ENCODE results near the gene BABAM2.

The BABAM2 gene

DNA sequence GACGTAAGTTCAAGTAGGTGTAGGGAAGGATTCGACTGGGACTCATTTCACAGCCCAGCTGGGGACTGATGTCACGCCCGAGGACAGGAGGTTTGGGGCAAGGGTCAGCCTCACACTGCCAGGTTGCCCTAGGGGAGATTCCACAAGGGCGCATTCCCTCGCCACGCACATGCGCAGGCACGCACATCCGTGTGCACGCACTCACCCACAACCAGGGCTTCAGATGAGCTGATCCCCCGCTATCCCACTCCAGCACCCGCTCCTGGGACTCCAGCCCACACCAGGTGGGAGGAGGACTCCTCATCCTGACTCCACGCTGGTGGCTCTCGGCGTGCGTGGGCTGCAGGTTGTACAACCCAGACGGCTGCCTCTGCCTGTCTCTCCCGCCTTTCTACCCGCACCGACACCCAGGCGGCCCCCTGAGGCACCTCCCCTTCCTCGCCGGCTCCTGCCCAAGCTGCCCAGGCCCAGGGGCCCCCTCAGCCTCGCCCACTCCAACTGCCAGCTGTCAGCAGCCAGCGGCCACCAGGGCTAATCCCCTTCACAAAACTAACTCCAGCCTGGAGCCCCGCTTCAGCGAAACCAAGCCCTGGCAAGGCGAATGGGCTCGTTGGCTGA is 454.3 kb downstream of the BABAM2 start:
- ChIA-PET POLR2A (no interaction called here), CTCF (interaction anchor here (1.1 kb wide), 1 partner anchor 57 kb away, joined by 3 read pairs; no protein-coding TSS in a partner anchor)
- Histone ChIP-seq H3K27ac (ENCODE audit: insufficient read depth in 1 of 2, low read depth in 1 of 2, low read length in 2 of 2, poor library complexity in 1 of 2, severe bottlenecking in 2 of 2) (no peak overlapping the region), H3K27me3 (replicated peaks in 2 of 5; ENCODE audit: control insufficient read depth in 4 of 5, insufficient read depth in 5 of 5, low read length in 4 of 5) (no peaks in the 10 kb centered on the region), H3K9me3 (ENCODE audit: control extremely low read depth in 1 of 5, control insufficient read depth in 4 of 5, insufficient read depth in 2 of 5, low read depth in 1 of 5, low read length in 4 of 5) (no peaks in the 10 kb centered on the region), H3K36me3 (ENCODE audit: control insufficient read depth in 4 of 4, insufficient read depth in 4 of 4, low read length in 3 of 4) (peaks cover 0 to 1% (median 0%) of the 10 kb centered on the region in 4 experiments), H3K4me3 (ENCODE audit: control insufficient read depth in 1 of 7, extremely low read depth in 1 of 7, insufficient read depth in 4 of 7, low read depth in 2 of 7, low read length in 6 of 7) (no peak overlapping the region), H3K4me1 (ENCODE audit: control extremely low read depth in 1 of 4, control insufficient read depth in 4 of 4, insufficient read depth in 4 of 4, low read length in 3 of 4) (peaks cover 3 to 29% (median 16%) of the 10 kb centered on the region in 4 experiments)
- WGBS (ENCODE audit: insufficient coverage) = 97% methylated on average over 28 of the region's 30 CpGs
- DNase-seq = no peak

DNA sequence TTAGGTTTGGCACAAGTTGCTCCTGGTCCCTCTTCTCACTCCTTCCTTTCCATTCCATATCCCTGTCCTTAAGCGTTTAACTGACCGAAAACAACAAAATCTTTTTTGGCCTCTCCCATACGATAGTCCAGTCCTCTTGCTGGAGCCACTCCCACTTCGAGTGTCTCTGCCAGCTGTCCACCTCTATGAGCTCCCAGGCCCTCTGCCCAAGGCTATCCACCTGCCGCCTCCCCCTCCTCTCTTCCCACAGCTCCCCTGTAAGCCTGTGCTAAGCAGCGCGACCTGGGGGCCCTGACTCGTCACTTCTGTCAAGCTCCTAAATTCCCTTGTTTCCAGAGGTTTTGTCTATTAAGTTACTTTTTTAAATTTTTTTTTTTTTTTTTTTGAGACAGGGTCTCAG is 455.1 kb downstream of the BABAM2 start:
- no peaks in the 10 kb centered on the region for H3K9me3 ChIP-seq (ENCODE audit: control extremely low read depth in 1 of 5, control insufficient read depth in 4 of 5, insufficient read depth in 2 of 5, low read depth in 1 of 5, low read length in 4 of 5)
- WGBS (ENCODE audit: insufficient coverage) = 99% methylated on average over 5 of the region's 8 CpGs
- H3K4me3 ChIP-seq (ENCODE audit: control insufficient read depth in 1 of 7, extremely low read depth in 1 of 7, insufficient read depth in 4 of 7, low read depth in 2 of 7, low read length in 6 of 7) = no peak overlapping the region
- ChIA-PET POLR2A (no interaction called here), CTCF (interaction anchor here (1.1 kb wide), 2 partner anchors 33 to 56 kb away, joined by 3 read pairs; no protein-coding TSS in a partner anchor)
- H3K27ac ChIP-seq (ENCODE audit: insufficient read depth in 1 of 2, low read depth in 1 of 2, low read length in 2 of 2, poor library complexity in 1 of 2, severe bottlenecking in 2 of 2) = no peak overlapping the region
- DNase-seq = no peak
- peaks cover 3 to 24% (median 16%) of the 10 kb centered on the region in 4 experiments for H3K4me1 ChIP-seq (ENCODE audit: control extremely low read depth in 1 of 4, control insufficient read depth in 4 of 4, insufficient read depth in 4 of 4, low read length in 3 of 4)
- H3K27me3 ChIP-seq (replicated peaks in 2 of 5; ENCODE audit: control insufficient read depth in 4 of 5, insufficient read depth in 5 of 5, low read length in 4 of 5) = no peaks in the 10 kb centered on the region
- no peaks in the 10 kb centered on the region for H3K36me3 ChIP-seq (ENCODE audit: control insufficient read depth in 4 of 4, insufficient read depth in 4 of 4, low read length in 3 of 4)

DNA sequence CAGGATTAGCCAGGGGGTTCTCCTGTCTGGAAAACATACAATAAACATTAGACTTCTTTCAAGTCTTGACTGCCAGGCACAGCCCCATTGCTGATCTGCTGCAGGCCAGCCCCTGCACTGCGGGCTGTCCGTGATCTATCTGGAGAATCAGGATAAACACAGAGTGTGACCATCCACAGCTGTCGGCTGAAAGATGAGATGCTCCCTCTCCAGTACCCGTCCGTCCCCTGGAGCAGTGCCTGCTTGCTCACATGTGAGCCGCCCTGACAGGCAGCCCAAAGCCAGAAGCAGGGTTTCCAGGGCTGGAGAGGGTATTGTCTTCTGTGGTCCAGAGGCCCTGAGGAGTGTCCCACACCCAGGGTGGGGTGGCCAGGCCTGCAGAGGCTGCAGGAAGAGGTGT is 456.1 kb downstream of the BABAM2 start:
- no peak for DNase-seq
- no peaks in the 10 kb centered on the region for H3K36me3 ChIP-seq (ENCODE audit: control insufficient read depth in 4 of 4, insufficient read depth in 4 of 4, low read length in 3 of 4)
- H3K27me3 ChIP-seq (replicated peaks in 2 of 5; ENCODE audit: control insufficient read depth in 4 of 5, insufficient read depth in 5 of 5, low read length in 4 of 5) = no peaks in the 10 kb centered on the region
- POLR2A ChIA-PET = interaction anchor here (0.6 kb wide), 1 partner anchor 37 kb away, joined by 5 read pairs; no protein-coding TSS in a partner anchor
- CTCF ChIA-PET = interaction anchor here (1.1 to 2.9 kb wide), 4 partner anchors 13 to 36 kb away, joined by 3 to 10 read pairs (median 8); no protein-coding TSS in a partner anchor
- no peaks in the 10 kb centered on the region for H3K9me3 ChIP-seq (ENCODE audit: control extremely low read depth in 1 of 5, control insufficient read depth in 4 of 5, insufficient read depth in 2 of 5, low read depth in 1 of 5, low read length in 4 of 5)
- peaks cover 3 to 21% (median 15%) of the 10 kb centered on the region in 4 experiments for H3K4me1 ChIP-seq (ENCODE audit: control extremely low read depth in 1 of 4, control insufficient read depth in 4 of 4, insufficient read depth in 4 of 4, low read length in 3 of 4)
- WGBS (ENCODE audit: insufficient coverage) = 96% methylated on average over 6 of the region's 6 CpGs
- H3K27ac ChIP-seq (ENCODE audit: insufficient read depth in 1 of 2, low read depth in 1 of 2, low read length in 2 of 2, poor library complexity in 1 of 2, severe bottlenecking in 2 of 2) = no peak overlapping the region
- H3K4me3 ChIP-seq (ENCODE audit: control insufficient read depth in 1 of 7, extremely low read depth in 1 of 7, insufficient read depth in 4 of 7, low read depth in 2 of 7, low read length in 6 of 7) = no peak overlapping the region

DNA sequence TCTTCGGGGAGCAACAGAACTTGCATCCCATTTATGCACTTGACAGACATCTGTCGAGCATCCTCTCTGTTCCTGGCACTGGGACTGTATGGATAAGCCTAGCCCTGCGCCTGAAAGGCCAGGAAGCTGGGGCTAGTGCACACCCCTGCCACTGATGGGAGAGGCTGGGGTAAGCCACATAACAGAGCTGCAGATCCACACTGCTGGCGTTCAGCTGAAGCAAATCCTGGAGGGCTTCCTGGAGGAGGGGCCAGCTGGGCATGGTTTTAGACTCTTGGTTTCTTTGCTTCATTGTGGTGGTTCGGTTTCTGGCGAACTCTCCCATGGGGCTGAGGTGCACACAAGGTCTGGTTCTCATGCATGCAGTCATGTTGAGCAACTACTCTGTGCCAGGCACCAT is 456.7 kb downstream of the BABAM2 start:
- Histone ChIP-seq H3K4me3 (ENCODE audit: control insufficient read depth in 1 of 7, extremely low read depth in 1 of 7, insufficient read depth in 4 of 7, low read depth in 2 of 7, low read length in 6 of 7) (no peak overlapping the region), H3K9me3 (ENCODE audit: control extremely low read depth in 1 of 5, control insufficient read depth in 4 of 5, insufficient read depth in 2 of 5, low read depth in 1 of 5, low read length in 4 of 5) (no peaks in the 10 kb centered on the region), H3K4me1 (ENCODE audit: control extremely low read depth in 1 of 4, control insufficient read depth in 4 of 4, insufficient read depth in 4 of 4, low read length in 3 of 4) (peaks cover 3 to 21% (median 15%) of the 10 kb centered on the region in 4 experiments), H3K27ac (ENCODE audit: insufficient read depth in 1 of 2, low read depth in 1 of 2, low read length in 2 of 2, poor library complexity in 1 of 2, severe bottlenecking in 2 of 2) (peak overlapping the region in 1 of 2 experiments; percentile 43), H3K27me3 (replicated peaks in 2 of 5; ENCODE audit: control insufficient read depth in 4 of 5, insufficient read depth in 5 of 5, low read length in 4 of 5) (no peaks in the 10 kb centered on the region), H3K36me3 (ENCODE audit: control insufficient read depth in 4 of 4, insufficient read depth in 4 of 4, low read length in 3 of 4) (no peaks in the 10 kb centered on the region)
- 91% methylated on average over 4 of the region's 6 CpGs for WGBS (ENCODE audit: insufficient coverage)
- POLR2A ChIA-PET = interaction anchor here (0.6 to 1.6 kb wide), 4 partner anchors 12 to 36 kb away, joined by 4 to 7 read pairs (median 5); no protein-coding TSS in a partner anchor
- CTCF ChIA-PET = interaction anchor here (1.1 to 2.9 kb wide), 5 partner anchors 14 to 36 kb away, joined by 5 to 10 read pairs (median 7); no protein-coding TSS in a partner anchor
- no peak for DNase-seq

DNA sequence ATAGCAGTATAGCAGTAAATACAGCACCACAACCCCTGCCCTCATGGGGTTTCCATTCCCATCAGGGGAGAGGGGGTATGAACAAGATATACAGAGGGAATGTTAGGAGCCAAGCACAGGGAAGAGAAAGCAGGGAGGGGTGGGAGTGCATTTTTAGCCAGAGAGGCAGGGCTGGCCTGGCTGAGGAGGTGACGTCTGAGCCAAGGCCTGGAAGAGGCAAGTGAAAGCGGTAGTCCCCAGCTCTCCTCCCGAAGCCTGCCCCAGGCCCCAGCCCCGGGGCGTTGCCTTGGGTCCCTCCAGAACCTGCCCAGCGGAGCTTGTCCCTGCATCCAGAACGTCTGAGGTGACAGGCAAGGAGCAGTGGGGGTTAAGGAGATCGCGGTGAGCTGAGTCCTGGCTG is 457.1 kb downstream of the BABAM2 start:
- ChIA-PET CTCF (interaction anchor here (1.1 to 2.9 kb wide), 5 partner anchors 14 to 35 kb away, joined by 5 to 10 read pairs (median 7); no protein-coding TSS in a partner anchor), POLR2A (interaction anchor here (0.7 to 1.6 kb wide), 6 partner anchors 9 to 43 kb away, joined by 4 to 7 read pairs (median 6); no protein-coding TSS in a partner anchor)

DNA sequence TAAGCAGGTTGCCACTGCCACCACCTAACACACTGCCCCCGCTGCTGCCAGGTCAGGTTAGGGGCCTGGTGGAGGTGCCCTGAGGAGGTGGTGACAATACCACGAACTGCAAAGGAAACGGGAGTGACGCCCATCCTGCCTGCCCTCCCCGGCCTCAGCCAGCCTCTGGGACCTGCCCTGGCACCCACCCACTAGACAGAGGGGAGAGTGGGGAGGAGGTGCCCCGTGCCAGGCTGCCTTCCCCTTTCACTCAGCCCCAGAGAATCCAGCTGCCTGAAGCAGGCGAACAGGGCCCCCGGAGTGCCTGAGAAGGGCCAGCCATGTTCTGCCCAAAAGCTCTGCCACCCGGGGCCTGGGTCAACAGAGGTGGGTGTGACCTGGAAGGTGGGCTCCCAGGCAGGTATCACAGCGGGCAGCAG is 457.6 kb downstream of the BABAM2 start:
- Histone ChIP-seq H3K36me3 (ENCODE audit: control insufficient read depth in 4 of 4, insufficient read depth in 4 of 4, low read length in 3 of 4) (no peaks in the 10 kb centered on the region), H3K4me1 (ENCODE audit: control extremely low read depth in 1 of 4, control insufficient read depth in 4 of 4, insufficient read depth in 4 of 4, low read length in 3 of 4) (peaks cover 3 to 17% (median 15%) of the 10 kb centered on the region in 4 experiments), H3K9me3 (ENCODE audit: control extremely low read depth in 1 of 5, control insufficient read depth in 4 of 5, insufficient read depth in 2 of 5, low read depth in 1 of 5, low read length in 4 of 5) (no peaks in the 10 kb centered on the region), H3K27me3 (replicated peaks in 2 of 5; ENCODE audit: control insufficient read depth in 4 of 5, insufficient read depth in 5 of 5, low read length in 4 of 5) (no peaks in the 10 kb centered on the region), H3K27ac (ENCODE audit: insufficient read depth in 1 of 2, low read depth in 1 of 2, low read length in 2 of 2, poor library complexity in 1 of 2, severe bottlenecking in 2 of 2) (peak overlapping the region in 1 of 2 experiments; percentile 43), H3K4me3 (ENCODE audit: control insufficient read depth in 1 of 7, extremely low read depth in 1 of 7, insufficient read depth in 4 of 7, low read depth in 2 of 7, low read length in 6 of 7) (peak overlapping the region in 3 of 7 experiments; percentile 19 to 34 (median 32))
- ChIA-PET CTCF (interaction anchor here (1.1 to 2.9 kb wide), 5 partner anchors 14 to 35 kb away, joined by 5 to 10 read pairs (median 7); no protein-coding TSS in a partner anchor), POLR2A (interaction anchor here (0.6 to 1.6 kb wide), 8 partner anchors 8 to 573 kb away, joined by 3 to 7 read pairs (median 5); no protein-coding TSS in a partner anchor)
- peak; percentile 81 to 92 (median 88) for DNase-seq
- 4% methylated on average over 4 of the region's 10 CpGs for WGBS (ENCODE audit: insufficient coverage)

More for the DNA sequence above, 457.1 kb downstream of the BABAM2 start:
- H3K27me3 ChIP-seq (replicated peaks in 2 of 5; ENCODE audit: control insufficient read depth in 4 of 5, insufficient read depth in 5 of 5, low read length in 4 of 5) = no peaks in the 10 kb centered on the region
- DNase-seq = no peak
- H3K27ac ChIP-seq (ENCODE audit: insufficient read depth in 1 of 2, low read depth in 1 of 2, low read length in 2 of 2, poor library complexity in 1 of 2, severe bottlenecking in 2 of 2) = peak overlapping the region in 1 of 2 experiments; percentile 43
- H3K4me3 ChIP-seq (ENCODE audit: control insufficient read depth in 1 of 7, extremely low read depth in 1 of 7, insufficient read depth in 4 of 7, low read depth in 2 of 7, low read length in 6 of 7) = peak overlapping the region in 2 of 7 experiments; percentile 12 to 19
- peaks cover 3 to 21% (median 15%) of the 10 kb centered on the region in 4 experiments for H3K4me1 ChIP-seq (ENCODE audit: control extremely low read depth in 1 of 4, control insufficient read depth in 4 of 4, insufficient read depth in 4 of 4, low read length in 3 of 4)
- 88% methylated on average over 9 of the region's 9 CpGs for WGBS (ENCODE audit: insufficient coverage)
- H3K36me3 ChIP-seq (ENCODE audit: control insufficient read depth in 4 of 4, insufficient read depth in 4 of 4, low read length in 3 of 4) = no peaks in the 10 kb centered on the region
- H3K9me3 ChIP-seq (ENCODE audit: control extremely low read depth in 1 of 5, control insufficient read depth in 4 of 5, insufficient read depth in 2 of 5, low read depth in 1 of 5, low read length in 4 of 5) = no peaks in the 10 kb centered on the region

Data from common myeloid progenitor, CD34-positive (primary cell).